Measurements from ENCODE around the gene PARD6A. TPM values are rescaled to one million over a fixed set of nuclear protein-coding genes. Genes with fewer than 3 reads are reported as not detected.

Gene PARD6A
- total and polyA plus RNA-seq, 7 donors = 4.9 to 11.0 (median 6.8) TPM

DNA sequence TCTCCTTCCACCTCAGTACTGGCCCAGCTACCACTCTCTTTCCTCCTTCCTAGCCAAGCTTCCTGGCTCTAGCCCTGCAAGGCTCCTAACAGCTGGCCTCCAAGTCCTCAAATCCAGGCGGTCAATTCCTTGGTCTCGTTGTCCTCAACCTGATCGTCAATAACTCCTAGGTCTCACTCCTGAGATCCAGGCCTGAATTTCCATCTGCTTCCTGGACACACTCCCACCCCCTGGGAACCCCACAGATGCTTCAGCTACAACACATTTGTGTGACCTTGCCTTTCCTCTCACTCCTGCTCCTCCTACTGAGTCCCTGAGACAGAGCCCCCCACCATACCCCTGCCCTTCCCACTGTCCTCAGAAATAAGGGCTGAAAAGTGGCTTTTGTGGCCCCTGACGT is 3.5 kb downstream of the PARD6A start:
- peaks cover 28% of the 10 kb centered on the region for H3K4me1 ChIP-seq
- intact Hi-C loops (cut with DNase I) = no loop called here
- 76 to 84% (median 80%) methylated on average over 4 of the region's 4 CpGs for WGBS, 3 donors

DNA sequence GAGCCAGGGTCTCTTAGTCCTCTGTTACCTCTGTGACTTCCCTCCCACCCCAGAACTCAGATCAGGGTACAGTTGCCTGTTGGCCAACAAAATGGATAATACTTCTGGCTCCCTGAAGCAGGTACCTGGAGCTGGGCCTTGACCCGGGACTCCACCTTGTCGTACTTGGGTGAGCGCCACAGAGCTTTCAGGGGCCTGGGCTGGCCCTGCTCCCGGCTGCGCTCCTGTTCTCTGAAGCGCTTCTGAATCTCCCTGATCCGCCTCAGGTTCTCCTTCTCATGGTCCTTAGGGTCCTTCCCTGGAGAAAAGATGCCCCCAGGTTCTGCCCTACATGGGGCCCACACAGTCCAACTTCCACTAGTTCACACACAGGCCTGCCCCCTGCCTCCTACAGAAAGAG is 4.1 kb downstream of the PARD6A start:
- H3K4me3 ChIP-seq = no peak overlapping the region
- DNase-seq (peak in 1 of 2 donors; percentile 46), ATAC-seq (no peak)
- no peaks in the 10 kb centered on the region for H3K27me3 ChIP-seq (ENCODE audit: insufficient read depth in 3 of 3, low read length in 2 of 3)
- WGBS, 3 donors = 92 to 97% (median 94%) methylated on average over 7 of the region's 7 CpGs
- H3K27ac ChIP-seq = no peak overlapping the region
- intact Hi-C loops (cut with DNase I) = loop anchor here (5.0 kb wide), 2 partner anchors 52 to 118 kb away; partner anchors contain the start of gene GFOD2 (in 1 of the 2)
- H3K4me1 ChIP-seq = peaks cover 23% of the 10 kb centered on the region
- H3K36me3 ChIP-seq (ENCODE audit: insufficient read depth in 1 of 2, low read depth in 1 of 2) = peaks cover 0 to 28% of the 10 kb centered on the region in 2 donors
- H3K9me3 ChIP-seq = no peaks in the 10 kb centered on the region
- TF ChIP-seq, protein P1, sequence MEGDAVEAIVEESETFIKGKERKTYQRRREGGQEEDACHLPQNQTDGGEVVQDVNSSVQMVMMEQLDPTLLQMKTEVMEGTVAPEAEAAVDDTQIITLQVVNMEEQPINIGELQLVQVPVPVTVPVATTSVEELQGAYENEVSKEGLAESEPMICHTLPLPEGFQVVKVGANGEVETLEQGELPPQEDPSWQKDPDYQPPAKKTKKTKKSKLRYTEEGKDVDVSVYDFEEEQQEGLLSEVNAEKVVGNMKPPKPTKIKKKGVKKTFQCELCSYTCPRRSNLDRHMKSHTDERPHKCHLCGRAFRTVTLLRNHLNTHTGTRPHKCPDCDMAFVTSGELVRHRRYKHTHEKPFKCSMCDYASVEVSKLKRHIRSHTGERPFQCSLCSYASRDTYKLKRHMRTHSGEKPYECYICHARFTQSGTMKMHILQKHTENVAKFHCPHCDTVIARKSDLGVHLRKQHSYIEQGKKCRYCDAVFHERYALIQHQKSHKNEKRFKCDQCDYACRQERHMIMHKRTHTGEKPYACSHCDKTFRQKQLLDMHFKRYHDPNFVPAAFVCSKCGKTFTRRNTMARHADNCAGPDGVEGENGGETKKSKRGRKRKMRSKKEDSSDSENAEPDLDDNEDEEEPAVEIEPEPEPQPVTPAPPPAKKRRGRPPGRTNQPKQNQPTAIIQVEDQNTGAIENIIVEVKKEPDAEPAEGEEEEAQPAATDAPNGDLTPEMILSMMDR (IDR thresholded peaks at IDR 0.05) = no peak

More for the DNA sequence above, 3.5 kb downstream of the PARD6A start:
- H3K36me3 ChIP-seq (ENCODE audit: insufficient read depth in 1 of 2, low read depth in 1 of 2) = peaks cover 0 to 28% of the 10 kb centered on the region in 2 donors
- H3K4me3 ChIP-seq = no peak overlapping the region
- TF ChIP-seq, protein P1 (IDR thresholded peaks at IDR 0.05) = no peak
- H3K27ac ChIP-seq = no peak overlapping the region
- ATAC-seq (no peak), DNase-seq (peak in 1 of 2 donors; percentile 14)
- H3K27me3 ChIP-seq (ENCODE audit: insufficient read depth in 3 of 3, low read length in 2 of 3) = no peaks in the 10 kb centered on the region
- H3K9me3 ChIP-seq = no peaks in the 10 kb centered on the region

DNA sequence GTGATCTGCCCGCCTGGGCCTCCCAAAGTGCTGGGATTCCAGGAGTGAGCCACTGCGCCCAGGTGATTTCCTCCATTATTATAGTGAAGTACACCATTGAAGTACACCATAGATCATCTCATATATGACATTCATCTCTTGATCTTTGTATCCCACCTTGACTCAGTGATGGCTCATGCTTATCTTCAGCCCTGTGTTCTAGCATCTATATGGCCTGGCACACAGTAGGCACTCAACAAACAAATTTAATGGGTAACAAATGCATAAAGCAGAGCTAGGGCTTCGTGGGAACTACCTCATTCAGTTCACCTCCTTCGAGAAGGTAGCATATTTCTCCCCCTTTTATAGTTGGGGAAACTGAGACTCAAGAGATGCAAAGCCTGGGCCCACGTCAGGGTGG is 4.8 kb downstream of the PARD6A start:
- intact Hi-C loops (cut with DNase I) = loop anchor here (5.0 kb wide), 2 partner anchors 52 to 118 kb away; partner anchors contain the start of gene GFOD2 (in 1 of the 2)

DNA sequence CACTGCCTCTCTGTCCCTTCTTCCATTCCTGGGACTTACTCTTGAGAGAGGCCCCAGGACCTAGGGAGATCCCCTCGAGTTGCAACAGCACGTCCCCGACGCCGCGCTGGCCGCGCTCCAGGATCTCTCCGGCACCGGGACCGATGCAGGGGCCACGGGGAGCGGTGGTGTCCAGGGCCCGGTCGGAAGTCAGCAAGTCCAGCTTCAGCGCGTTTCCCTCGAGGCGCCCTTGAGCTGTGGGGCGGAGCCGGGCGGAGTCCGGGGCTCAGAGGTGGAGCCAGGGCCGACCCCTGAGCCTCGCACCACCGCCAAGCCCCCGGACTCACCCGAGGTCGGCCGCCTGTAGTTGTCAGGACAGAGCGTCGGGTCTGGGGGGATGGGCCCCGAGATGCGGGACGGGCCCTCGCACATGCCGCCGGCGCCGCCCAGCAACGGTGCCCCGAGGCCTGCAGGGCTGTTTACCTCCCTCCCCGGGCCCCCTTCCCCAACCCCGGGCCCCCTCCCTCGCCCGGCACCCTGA is 5.3 kb downstream of the PARD6A start:
- H3K4me3 ChIP-seq = peak overlapping the region; percentile 88
- peak in 1 of 4 donors; percentile 2 for ATAC-seq
- TF ChIP-seq, protein P1 (IDR thresholded peaks at IDR 0.05) = no peak
- WGBS, 3 donors = 1 to 5% (median 1%) methylated on average over 20 to 46 of the region's 46 CpGs
- H3K27ac ChIP-seq = peak overlapping the region; percentile 90
- no peaks in the 10 kb centered on the region for H3K9me3 ChIP-seq
- H3K4me1 ChIP-seq = peaks cover 21% of the 10 kb centered on the region
- no peaks in the 10 kb centered on the region for H3K27me3 ChIP-seq (ENCODE audit: insufficient read depth in 3 of 3, low read length in 2 of 3)
- DNase-seq = peak; percentile 48 to 72
- H3K36me3 ChIP-seq (ENCODE audit: insufficient read depth in 1 of 2, low read depth in 1 of 2) = peaks cover 0 to 28% of the 10 kb centered on the region in 2 donors
- intact Hi-C loops (cut with DNase I) = loop anchor here (2.0 to 5.0 kb wide), 3 partner anchors 51 to 145 kb away; partner anchors contain the start of gene GFOD2 (in 1 of the 2)

More for the DNA sequence above, 4.8 kb downstream of the PARD6A start:
- Histone ChIP-seq H3K4me1 (peaks cover 23% of the 10 kb centered on the region), H3K27me3 (ENCODE audit: insufficient read depth in 3 of 3, low read length in 2 of 3) (no peaks in the 10 kb centered on the region), H3K4me3 (peak overlapping the region; percentile 88), H3K27ac (no peak overlapping the region), H3K36me3 (ENCODE audit: insufficient read depth in 1 of 2, low read depth in 1 of 2) (peaks cover 0 to 28% of the 10 kb centered on the region in 2 donors), H3K9me3 (no peaks in the 10 kb centered on the region)
- 69 to 74% (median 71%) methylated on average over 5 of the region's 5 CpGs for WGBS, 3 donors
- TF ChIP-seq, protein P1 (IDR thresholded peaks at IDR 0.05) = no peak
- DNase-seq (no peak), ATAC-seq (no peak)
